SJCRH30 (cell line): ENCODE data around the gene FYN. TPM values are rescaled to one million over a fixed set of nuclear protein-coding genes. Genes with fewer than 3 reads are reported as not detected.
A peak's percentile ranks its signal among the peaks of the same experiment; 100 is the strongest.
"Not testable (repeated sequence)": the region's sequence is repeated elsewhere in the genome, so short reads cannot be mapped to it uniquely, and the experiment has no call there.

Source experiments
- DNase-seq, 2 experiments: peaks; one replicate each; pipeline ENCODE4 v3.0.0-alpha.2; 2015 to 2020
- H3K27ac ChIP-seq: fragments of 250-450 bp; sonication (Bioruptor Pico); 2 replicates; pipeline ENCODE4 v1.5.1; 2020; ENCODE audit warnings: mild to moderate bottlenecking, moderate library complexity
- H3K27me3 ChIP-seq: fragments of 250-450 bp; sonication (Bioruptor Pico); 2 replicates; pipeline ENCODE4 v1.5.1; 2020; ENCODE audit warnings: mild to moderate bottlenecking, moderate library complexity
- H3K36me3 ChIP-seq: fragments of 250-450 bp; sonication (Bioruptor Pico); 2 replicates; pipeline ENCODE4 v1.5.1; 2020; ENCODE audit warnings: mild to moderate bottlenecking, moderate library complexity
- H3K4me1 ChIP-seq: fragments of 250-450 bp; sonication (Bioruptor Pico); 2 replicates; pipeline ENCODE4 v1.5.1; 2020; ENCODE audit warnings: mild to moderate bottlenecking, moderate library complexity
- H3K4me3 ChIP-seq: fragments of 250-450 bp; sonication (Bioruptor Pico); 2 replicates; pipeline ENCODE4 v1.5.1; 2020; ENCODE audit warnings: mild to moderate bottlenecking, moderate library complexity
- H3K9me3 ChIP-seq: fragments of 250-450 bp; sonication (Bioruptor Pico); replicated peaks from 2 replicates; pipeline ENCODE4 v1.5.1; 2020; ENCODE audit warnings: mild to moderate bottlenecking, moderate library complexity
- total RNA-seq: library from RNA; depleted of rRNA; stranded (reverse); fragments of >200 nt; shearing (Covaris generic); gene quantifications from 2 replicates; pipeline ENCODE4 v1.2.3, GENCODE V29; 2014

The FYN gene
- total RNA-seq, 1 experiment from 2014 or later = 57.1 TPM

DNA sequence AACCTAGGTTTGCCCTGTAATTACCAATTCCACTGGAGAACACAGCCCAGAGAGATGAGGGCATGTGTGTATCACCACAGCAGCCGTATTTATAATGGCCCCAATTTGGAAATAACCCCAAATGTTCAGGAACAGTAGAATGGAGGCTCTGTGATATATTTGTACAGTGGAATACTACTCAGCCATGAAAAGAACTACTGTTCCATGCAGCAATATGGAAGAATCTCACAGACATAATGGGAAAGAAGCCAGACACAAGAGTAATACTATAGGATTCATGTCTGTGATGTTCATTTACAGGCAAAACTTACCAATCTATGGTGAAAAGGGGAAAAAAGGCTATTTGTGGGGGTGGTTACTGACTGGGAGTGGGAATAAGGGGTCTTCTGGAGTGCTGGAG lies 183.8 kb downstream of the FYN start:
- Histone ChIP-seq H3K27me3 (no peaks in the 10 kb centered on the region), H3K36me3 (0 out of 2 replicates have a peak, but pooled peaks cover 7% of the 10 kb centered on the region), H3K4me1 (peaks cover 8% of the 10 kb centered on the region), H3K4me3 (no peak overlapping the region), H3K27ac (no peak overlapping the region), H3K9me3 (no peaks in the 10 kb centered on the region)
- DNase-seq = no peak

DNA sequence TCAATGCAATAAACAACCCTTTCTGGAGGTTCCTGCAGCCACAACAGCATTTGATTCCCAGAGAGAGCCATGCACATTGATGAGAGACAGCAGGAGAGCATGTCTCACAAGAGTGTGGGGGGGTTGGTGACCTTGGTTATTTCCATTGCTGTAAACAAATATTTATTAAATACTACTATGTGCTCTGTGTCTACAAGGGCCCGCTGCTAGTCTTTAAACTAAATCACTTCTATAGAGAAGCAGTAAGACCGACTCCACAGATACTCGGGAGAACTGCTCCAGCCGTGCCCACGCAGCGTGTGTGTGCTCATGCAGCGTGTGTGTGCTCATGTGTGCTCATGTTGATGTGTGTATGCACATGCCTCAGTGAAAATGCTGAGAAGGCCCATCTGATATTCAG lies 184.9 kb downstream of the FYN start:
- H3K27me3 ChIP-seq = no peaks in the 10 kb centered on the region
- H3K27ac ChIP-seq = no peak overlapping the region
- DNase-seq = no peak
- peaks cover 8% of the 10 kb centered on the region for H3K4me1 ChIP-seq
- no peak overlapping the region for H3K4me3 ChIP-seq
- H3K36me3 ChIP-seq = 0 out of 2 replicates have a peak, but pooled peaks cover 3% of the 10 kb centered on the region
- H3K9me3 ChIP-seq = no peaks in the 10 kb centered on the region

DNA sequence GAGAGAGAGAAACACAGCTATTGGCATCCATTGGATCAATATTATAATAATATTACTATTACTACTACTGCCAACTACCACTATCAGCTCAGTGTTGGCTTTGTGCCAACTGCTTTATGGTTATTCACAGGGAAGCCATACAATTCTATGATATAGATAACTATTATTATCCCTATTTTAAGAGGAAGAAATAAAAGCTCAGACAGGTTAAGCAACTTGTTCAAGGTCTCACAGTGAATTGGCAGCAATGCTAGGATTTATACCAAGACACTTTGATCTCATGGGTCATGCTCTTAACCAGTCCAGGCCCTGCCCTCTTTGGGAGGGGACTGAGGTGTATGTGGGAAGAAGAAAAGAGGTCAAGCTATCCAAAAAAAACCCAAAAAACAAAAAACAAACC lies 185.6 kb downstream of the FYN start:
- peaks cover 8% of the 10 kb centered on the region for H3K4me1 ChIP-seq
- H3K9me3 ChIP-seq = no peaks in the 10 kb centered on the region
- H3K27ac ChIP-seq = no peak overlapping the region
- peak in 1 of 2 experiments; percentile 27 for DNase-seq
- no peaks in the 10 kb centered on the region for H3K27me3 ChIP-seq
- no peak overlapping the region for H3K4me3 ChIP-seq
- 0 out of 2 replicates have a peak, but pooled peaks cover 6% of the 10 kb centered on the region for H3K36me3 ChIP-seq

DNA sequence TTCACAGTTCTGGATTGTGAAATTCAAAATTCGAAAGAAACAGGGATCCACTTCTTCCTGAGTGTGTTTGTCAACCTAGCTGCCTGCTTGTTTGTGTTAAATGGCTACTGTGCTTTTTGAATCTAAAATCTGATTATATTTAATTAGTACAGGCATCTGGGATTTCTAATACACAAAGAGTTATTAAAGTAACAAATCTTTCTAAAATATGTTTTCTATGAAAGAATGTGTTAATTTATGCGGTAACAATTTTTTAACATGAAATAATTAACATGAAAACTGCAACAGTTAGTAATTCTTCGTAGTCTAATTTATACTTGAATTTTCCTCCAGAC lies 186.4 kb downstream of the FYN start:
- Histone ChIP-seq H3K9me3 (no peaks in the 10 kb centered on the region), H3K27me3 (no peaks in the 10 kb centered on the region), H3K4me1 (peaks cover 8% of the 10 kb centered on the region), H3K4me3 (no peak overlapping the region), H3K36me3 (0 out of 2 replicates have a peak, but pooled peaks cover 6% of the 10 kb centered on the region), H3K27ac (no peak overlapping the region)
- DNase-seq = no peak

DNA sequence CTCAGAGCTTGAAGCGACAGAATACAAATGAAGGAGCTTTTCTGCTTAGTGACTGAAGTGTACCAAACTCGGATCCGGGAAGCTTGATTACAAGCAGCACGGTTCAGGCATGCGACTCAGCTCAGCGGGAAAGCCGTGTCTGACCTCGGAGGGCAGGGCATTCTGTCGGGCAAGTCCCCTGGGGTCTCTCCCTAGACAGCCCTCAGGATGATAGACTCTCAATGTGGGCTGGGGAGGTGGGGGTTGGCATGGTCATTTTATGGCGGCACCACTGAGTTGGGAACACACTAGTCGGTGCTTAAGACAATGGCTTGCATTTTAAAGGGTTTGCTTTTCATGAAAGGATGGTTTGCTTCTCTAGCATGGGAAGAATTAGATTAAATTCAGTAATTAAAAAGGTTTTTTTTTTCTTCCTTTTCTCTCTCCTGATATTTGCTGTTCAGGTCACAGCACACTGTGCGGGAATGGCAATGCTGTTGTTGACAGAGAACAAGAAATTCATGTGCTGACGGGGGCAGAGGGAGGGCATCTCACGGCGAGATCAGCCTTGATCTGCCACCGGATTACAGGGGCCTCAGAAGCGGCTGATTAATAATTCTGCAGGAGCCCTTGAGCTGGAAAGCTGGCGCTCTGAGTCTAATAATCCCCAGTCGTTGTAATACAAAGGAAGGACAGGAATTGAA lies 186.9 kb downstream of the FYN start:
- Histone ChIP-seq H3K4me1 (peaks cover 5% of the 10 kb centered on the region; the same call in 1 of the 2 replicates), H3K9me3 (no peaks in the 10 kb centered on the region), H3K36me3 (0 out of 2 replicates have a peak, but pooled peaks cover 6% of the 10 kb centered on the region), H3K27me3 (no peaks in the 10 kb centered on the region), H3K27ac (no peak overlapping the region), H3K4me3 (no peak overlapping the region)
- no peak for DNase-seq

DNA sequence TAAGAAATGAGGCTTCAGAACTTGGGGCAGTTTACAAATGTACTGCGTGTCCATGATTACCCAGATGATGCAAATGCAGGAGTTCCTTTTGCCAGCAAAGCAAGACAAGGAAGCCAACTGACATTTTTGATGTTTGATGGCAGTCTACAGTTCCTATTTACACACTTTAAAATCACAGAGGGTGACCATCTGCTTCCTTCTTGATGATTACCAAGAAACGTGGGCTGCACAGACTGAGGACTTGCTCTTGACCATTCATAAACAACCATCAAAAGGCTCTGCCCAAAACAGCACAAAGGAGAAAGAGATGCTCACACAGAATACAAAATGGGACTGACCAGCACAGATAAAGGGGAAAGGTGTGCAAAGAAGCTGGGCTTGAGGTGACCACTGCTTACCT lies 187.7 kb downstream of the FYN start:
- Histone ChIP-seq H3K9me3 (no peaks in the 10 kb centered on the region), H3K27ac (no peak overlapping the region), H3K36me3 (0 out of 2 replicates have a peak, but pooled peaks cover 6% of the 10 kb centered on the region), H3K4me3 (no peak overlapping the region), H3K27me3 (no peaks in the 10 kb centered on the region), H3K4me1 (no peaks in the 10 kb centered on the region)
- no peak for DNase-seq

DNA sequence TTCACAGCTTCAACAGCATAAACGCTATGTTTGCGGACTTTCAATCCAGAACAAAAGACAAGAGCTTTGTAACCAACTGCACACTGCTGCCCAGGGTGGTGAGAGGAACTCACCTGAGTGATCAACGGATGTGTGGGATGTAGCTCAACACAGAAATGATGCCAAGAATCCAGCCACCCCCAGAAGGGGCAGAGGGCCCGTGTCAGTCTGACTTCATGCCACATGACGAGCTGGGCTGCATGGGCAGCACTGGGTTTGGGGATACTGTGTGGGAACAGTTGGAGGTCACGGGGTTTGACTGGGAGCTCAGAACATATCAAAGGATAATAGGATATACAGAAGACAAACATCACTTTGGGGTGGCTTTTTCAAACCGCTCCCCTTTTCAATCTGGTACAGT lies 188.2 kb downstream of the FYN start:
- Histone ChIP-seq H3K4me1 (no peaks in the 10 kb centered on the region), H3K4me3 (no peak overlapping the region), H3K9me3 (no peaks in the 10 kb centered on the region), H3K27me3 (no peaks in the 10 kb centered on the region), H3K36me3 (0 out of 2 replicates have a peak, but pooled peaks cover 3% of the 10 kb centered on the region), H3K27ac (no peak overlapping the region)
- DNase-seq = no peak

DNA sequence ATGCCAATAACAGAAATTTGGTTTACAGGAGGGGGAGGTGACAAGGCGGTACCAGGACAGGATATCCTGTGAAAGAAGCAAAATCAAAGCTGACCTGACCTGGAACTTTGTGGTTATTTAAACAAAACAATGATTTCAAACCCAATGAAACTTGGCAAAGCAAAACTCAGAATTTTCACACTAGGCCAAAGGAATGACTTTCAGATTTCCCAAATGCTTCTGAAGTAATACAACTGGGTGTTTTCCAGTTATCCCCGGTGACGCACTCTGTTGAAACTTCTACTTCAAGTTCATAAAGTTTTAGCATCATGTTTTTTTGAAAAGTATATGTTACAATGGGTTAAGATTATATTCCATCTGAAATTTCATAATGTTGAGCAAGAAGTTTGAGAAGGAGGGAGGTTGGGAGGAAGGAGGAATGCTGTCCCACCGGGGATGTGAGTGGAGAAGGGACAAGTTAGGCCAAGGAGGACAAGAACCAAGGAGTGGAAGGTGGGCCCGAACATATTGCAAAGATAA lies 189.4 kb downstream of the FYN start:
- Histone ChIP-seq H3K27me3 (no peaks in the 10 kb centered on the region), H3K36me3 (0 out of 2 replicates have a peak, but pooled peaks cover 3% of the 10 kb centered on the region), H3K4me1 (no peaks in the 10 kb centered on the region), H3K4me3 (no peak overlapping the region), H3K9me3 (no peaks in the 10 kb centered on the region), H3K27ac (no peak overlapping the region)
- no peak for DNase-seq

DNA sequence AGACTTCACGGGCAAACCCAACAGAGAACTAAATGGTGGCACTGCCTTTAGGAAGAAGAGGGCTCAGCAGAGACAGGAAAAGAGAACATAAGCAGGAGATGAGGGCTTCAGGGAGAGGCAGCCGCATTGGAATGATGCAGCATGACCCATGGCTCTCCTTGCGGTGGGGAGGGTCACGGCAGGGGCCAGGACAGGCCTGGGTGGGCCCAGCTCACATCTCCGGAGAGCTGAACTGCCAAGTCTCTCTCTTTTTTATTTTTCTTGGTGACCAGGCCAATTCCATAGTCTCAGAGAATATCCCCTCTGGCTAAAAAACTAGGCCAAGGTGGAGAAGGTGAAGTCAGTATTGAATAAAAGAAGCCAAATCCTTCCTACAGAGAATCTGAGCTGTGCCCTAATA lies 190.1 kb downstream of the FYN start:
- no peaks in the 10 kb centered on the region for H3K9me3 ChIP-seq
- H3K27ac ChIP-seq = no peak overlapping the region
- no peak for DNase-seq
- no peaks in the 10 kb centered on the region for H3K27me3 ChIP-seq
- no peak overlapping the region for H3K4me3 ChIP-seq
- H3K36me3 ChIP-seq = peaks cover 3% of the 10 kb centered on the region; the same call in 1 of the 2 replicates
- H3K4me1 ChIP-seq = no peaks in the 10 kb centered on the region

DNA sequence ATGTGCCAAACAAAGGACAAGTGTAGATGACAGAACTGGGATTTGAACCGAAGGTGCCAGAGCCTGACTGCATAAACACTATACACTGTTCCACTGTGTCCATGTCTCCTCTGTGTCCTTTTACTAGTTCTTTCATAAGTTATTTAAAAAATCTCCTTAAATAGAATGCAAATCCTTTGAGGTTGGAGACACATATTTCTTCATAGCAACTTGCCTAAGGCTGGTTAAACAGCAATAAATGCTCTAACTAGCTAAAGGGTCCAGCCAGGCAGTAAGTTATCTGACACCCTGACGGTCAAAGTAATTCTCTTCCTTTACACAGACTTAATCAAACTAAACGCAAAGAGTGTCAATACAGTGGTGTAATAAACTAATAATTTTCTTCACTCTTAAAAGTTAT lies 191.4 kb downstream of the FYN start:
- H3K27ac ChIP-seq = no peak overlapping the region
- no peak overlapping the region for H3K4me3 ChIP-seq
- H3K27me3 ChIP-seq = no peaks in the 10 kb centered on the region
- H3K36me3 ChIP-seq = peaks cover 3% of the 10 kb centered on the region; the same call in 1 of the 2 replicates
- no peaks in the 10 kb centered on the region for H3K4me1 ChIP-seq
- no peaks in the 10 kb centered on the region for H3K9me3 ChIP-seq
- DNase-seq = no peak

DNA sequence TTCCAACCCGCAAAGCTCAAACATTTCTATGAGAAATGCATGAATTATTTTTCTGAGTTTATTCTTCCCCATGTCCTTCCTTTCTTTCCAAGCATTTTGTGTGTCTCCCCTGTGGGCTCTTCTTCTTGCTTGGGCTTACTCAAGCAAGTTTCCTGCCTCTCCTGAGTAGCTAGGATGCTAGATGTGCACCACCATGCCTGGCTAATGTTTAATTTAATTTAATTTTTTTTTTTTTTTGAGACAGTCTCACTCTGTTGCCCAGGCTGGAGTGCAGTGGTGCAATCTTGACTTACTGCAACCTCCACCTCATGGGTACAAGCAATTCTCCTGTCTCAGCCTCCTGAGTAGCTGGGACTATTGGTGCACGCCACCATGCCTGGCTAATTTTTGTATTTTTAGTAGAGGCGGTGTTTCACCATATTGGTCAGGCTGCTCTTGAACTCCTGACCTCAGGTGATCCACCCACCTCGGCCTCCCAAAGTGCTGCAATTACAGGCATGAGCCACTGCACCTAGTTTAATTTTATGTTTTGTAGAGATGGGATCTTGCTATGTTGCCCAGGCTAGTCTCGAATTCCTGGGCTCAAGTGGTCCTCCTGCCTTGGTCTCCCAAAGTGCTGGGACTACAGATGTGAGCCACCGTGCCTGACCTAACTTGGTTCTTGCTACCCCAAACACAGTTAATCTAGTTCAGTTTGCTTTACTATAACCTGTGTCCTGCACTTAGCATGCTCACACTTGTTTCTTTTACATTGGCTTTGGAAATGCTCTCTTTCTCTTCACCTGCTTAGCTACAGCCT lies 192.2 kb downstream of the FYN start:
- H3K36me3 ChIP-seq, H3K27me3 ChIP-seq, H3K4me3 ChIP-seq, H3K9me3 ChIP-seq, DNase-seq, H3K4me1 ChIP-seq, H3K27ac ChIP-seq: not testable (repeated sequence)

DNA sequence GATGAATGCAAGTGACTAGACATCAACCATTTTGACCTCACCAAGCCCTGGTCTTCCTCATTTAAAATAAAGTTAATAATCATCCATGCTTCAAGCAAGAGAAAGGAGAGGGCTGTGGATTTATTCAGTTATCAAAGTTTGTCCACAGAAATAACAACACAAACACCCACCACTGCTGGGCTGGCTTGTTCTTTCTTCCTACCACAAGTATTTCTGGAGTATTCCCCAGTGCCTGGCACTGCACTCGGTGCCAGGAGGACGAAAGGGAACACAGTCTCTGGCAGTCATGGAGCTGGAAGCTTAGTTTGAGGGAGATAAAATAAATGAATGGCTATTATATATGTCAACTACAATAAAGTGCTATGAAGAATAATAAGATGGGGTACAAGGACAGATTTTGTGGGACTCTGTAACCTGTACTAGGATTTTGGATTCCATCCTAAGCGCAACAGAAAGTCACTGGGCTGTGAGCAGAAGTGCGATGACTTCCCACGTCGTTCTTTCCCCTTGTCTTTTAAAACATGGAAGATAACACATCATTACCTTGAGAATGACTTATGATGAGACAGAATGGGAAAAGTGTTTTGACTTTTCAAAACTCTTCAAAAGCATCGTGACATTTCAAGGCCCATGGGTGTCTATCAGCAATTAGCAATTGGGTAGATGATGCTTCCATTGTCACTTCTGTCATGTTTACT lies 193.1 kb downstream of the FYN start:
- no peak overlapping the region for H3K4me3 ChIP-seq
- H3K36me3 ChIP-seq = peaks cover 3% of the 10 kb centered on the region
- H3K9me3 ChIP-seq = no peaks in the 10 kb centered on the region
- no peak for DNase-seq
- H3K27ac ChIP-seq = no peak overlapping the region
- no peaks in the 10 kb centered on the region for H3K4me1 ChIP-seq
- no peaks in the 10 kb centered on the region for H3K27me3 ChIP-seq

DNA sequence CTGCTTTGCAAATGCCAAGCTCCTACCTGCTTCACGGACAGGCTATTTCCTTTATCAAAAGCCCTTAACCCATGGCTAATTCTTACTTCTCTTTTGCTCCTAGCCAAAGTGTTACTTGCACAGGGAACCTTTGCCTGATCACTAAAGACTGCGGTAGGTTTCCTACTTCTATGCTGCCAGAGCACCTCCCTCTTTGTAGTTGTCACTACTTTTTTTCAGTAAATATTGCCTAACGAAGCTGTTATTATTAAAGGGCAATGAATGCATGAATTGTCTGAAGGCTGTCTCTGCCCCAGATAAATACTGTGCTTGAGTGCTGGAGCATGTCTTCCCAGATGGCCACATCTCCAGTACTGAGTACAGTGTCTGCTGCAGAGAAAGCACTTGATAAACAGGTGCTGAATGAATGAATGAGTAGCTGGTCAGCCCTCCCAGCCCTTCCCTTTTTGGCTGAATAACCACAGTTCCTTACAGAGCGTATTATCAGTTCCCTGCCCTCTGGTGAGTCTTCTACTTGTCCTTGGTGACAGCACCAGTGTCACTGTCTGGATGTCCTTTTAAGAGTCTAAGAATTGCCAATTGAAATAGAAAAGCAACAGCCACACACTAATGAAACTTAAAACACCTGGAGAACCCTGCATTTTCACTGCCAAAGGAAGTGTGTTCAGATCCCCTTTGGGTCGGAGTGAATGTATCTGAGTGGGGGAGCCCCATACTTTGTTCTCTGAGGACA lies 194.0 kb downstream of the FYN start:
- Histone ChIP-seq H3K9me3 (no peaks in the 10 kb centered on the region), H3K4me1 (no peaks in the 10 kb centered on the region; the same call in 1 of the 2 replicates), H3K27ac (no peak overlapping the region), H3K36me3 (peaks cover 3% of the 10 kb centered on the region), H3K27me3 (no peaks in the 10 kb centered on the region), H3K4me3 (no peak overlapping the region)
- no peak for DNase-seq

DNA sequence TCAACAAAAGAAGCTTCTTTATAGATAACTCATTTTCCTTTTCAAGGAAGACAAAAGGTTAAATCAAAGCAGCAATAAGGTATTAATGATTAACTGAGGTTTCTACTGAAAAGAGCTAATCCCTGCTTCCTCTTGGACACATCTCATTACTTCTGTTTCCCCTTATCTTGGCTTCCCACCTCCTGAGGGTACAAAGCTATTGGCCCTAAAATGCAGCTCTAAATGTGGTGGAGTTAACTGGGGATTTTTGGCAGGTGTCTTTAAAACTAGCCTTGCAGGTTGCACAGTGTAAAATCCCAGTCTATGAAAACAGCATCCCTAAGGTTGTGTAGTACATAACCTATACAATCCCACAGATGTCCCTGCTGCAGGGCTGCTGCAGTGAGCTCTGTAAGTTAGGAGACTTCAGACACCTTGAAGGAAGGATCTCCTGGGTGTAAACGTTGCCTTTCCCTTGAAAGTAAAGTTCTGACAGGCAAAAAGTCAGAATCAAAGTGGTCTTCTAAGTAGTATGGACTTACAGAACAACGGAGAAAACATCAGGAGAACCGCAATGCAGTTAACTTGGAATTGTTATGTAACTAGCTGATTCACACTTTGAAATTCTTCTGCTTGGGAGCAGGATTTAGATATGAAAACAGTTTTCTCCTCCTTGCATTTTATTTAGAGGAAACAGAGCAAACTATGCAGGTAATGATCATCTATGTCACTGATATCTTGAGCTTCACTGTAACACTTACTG lies 195.8 kb downstream of the FYN start:
- peaks cover 3% of the 10 kb centered on the region for H3K36me3 ChIP-seq
- DNase-seq = no peak
- H3K9me3 ChIP-seq = no peaks in the 10 kb centered on the region
- no peaks in the 10 kb centered on the region for H3K27me3 ChIP-seq
- H3K4me1 ChIP-seq = peaks cover 8% of the 10 kb centered on the region; the same call in 1 of the 2 replicates
- no peak overlapping the region for H3K27ac ChIP-seq
- H3K4me3 ChIP-seq = no peak overlapping the region
